Fibroblast of the aortic adventitia (primary cell): ENCODE data around the gene HYAL3. TPM values are rescaled to one million over a fixed set of nuclear protein-coding genes. Genes with fewer than 3 reads are reported as not detected.

ENCODE experiments used
- DNase-seq: peaks from one replicate; pipeline ENCODE4 v3.0.0-alpha.2; 2010; ENCODE audit warnings: low read depth
- H3K4me3 ChIP-seq: 2 replicates; pipeline ENCODE4 v1.5.1; 2011; ENCODE audit warnings: low read depth, mild to moderate bottlenecking, control low read depth, low read length, moderate library complexity
- CTCF ChIP-seq: IDR thresholded peaks from 2 replicates; pipeline ENCODE4 v1.5.1; 2011; ENCODE audit warnings: mild to moderate bottlenecking, low read length, control low read depth, inconsistent platforms; ENCODE audit not compliant: insufficient read depth
- total RNA-seq: library from RNA; depleted of rRNA; stranded (reverse); fragments of >200 nt; gene quantifications from 2 replicates; pipeline ENCODE4 v1.2.3, GENCODE V29; 2012; ENCODE audit warnings: low replicate concordance

HYAL3 gene
- total RNA-seq, 1 donor = 3.1 TPM

- DNase-seq = no peak
- TF ChIP-seq CTCF = no peak
- H3K4me3 ChIP-seq = no peak overlapping the region
These were observed 24.5 kb upstream of the HYAL3 start for GRCh38 chr3:50323614-50324199.

- TF ChIP-seq CTCF = no peak
- H3K4me3 ChIP-seq = no peak overlapping the region
- DNase-seq = no peak
These were observed 23.9 kb upstream of the HYAL3 start for GRCh38 chr3:50323092-50323600.

DNA sequence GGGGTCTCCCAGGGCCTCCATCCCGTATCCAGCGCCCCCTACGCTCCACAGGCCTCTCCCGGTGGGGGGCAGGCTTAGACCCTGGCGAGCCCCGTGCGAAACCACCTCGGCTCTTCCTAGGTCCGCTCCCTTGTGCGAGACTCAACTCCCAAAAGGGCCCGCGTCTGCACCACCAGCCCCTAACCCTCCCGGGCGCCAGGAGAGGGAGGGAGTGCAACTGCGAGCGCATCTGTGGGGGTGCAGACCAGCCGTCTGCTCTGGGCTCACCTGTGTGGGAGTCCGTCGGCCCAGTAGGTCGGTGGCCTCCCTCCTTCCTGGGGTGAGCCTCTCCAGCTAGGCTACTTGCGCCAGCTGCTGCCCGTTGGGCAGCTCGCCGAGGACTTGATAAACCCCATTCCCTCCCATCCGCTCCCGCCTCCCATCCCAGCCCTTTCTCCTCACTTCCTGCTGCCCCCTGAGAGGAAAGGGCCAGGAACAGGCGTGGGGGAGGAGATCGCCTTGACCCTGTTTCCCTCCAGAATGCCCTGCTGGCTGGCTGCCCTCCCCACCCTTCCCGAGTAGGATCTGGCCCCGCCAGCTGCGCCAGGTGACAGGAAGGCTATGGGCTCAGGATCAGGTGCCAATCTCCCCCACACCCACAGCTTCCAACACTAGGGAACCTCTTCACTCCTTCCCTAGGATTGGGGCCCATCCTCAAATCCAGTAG is 23.3 kb upstream of the HYAL3 start, which contains the start of gene HYAL2:
HYAL2 (minus strand) TSS at position 360 of the 706 bp plus-strand sequence. CDS start 2,256 bp downstream, outside the sequence.
- peak within 1 kb of the TSS; percentile 84 for H3K4me3 ChIP-seq
- TF ChIP-seq CTCF = no peak
- no peak for DNase-seq

GRCh38 chr3:50322115-50322385 is 22.8 kb upstream of the HYAL3 start:
- H3K4me3 ChIP-seq = peak overlapping the region; percentile 84
- TF ChIP-seq CTCF = no peak
- DNase-seq = no peak

DNA sequence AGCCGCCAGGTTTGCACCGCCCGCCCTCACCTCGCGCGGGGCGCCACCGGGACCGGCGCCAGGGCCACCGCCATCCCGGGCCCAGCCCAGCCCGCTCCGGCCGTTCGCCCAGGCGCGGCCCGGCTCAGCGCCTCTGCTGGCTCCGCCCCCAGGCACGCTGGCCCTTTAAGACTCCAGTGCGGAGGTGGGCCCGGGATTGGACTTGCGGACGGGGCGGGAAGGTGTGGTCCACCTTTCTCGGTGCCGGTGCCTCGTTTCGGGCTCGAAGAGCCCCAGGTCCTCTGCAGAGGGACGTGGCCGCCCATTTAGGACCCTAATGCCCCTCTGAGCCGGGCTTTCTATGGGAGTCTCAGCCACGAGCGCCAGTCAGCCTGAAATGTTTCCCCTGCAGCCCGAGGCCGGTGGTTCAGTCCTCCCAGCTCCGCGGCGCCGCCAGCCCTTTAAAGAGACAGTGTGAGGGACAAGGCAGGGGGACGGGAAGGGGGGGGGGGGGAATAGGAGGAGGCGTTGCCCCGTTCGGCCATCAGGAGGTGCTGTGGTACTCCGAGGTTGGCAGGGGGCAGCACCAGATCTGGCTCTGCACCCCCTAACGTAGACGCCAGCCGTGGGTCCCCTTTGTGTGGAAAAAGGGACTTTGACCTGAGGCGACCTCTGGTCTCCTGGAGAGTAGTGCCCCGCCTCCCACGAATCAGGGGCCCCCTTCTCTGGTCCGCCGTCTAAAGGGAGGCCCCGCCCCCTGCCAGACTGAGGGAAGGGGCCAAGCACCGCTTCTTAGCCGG is 22.3 kb upstream of the HYAL3 start:
- H3K4me3 ChIP-seq = peak overlapping the region; percentile 84
- DNase-seq = peak; percentile 84
- TF ChIP-seq CTCF = peak; percentile 43

DNA sequence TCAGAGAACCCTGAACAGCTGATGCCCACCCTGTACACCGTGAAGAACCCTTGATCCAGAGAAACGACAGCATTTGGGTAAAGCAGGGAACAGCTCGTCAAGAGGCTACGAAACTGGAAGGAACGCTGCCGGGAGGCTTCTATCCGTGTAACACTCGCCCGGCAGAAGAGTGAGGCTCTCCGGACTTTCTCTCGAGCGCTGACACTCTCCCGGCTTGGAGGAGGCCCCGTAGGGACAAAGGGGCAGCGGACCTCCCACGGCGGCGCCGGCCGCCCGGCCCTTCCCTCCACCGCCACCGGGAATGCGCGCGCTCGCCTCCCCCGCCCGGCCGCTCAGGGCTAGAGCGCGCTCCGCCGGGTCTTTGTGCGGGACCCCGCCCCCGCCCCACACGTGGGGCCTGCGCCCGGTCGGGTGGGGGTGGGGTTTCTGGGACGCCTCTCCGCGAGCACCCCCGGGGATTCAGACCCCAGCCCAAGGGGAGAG is 21.7 kb upstream of the HYAL3 start:
- peak; percentile 48 for DNase-seq
- TF ChIP-seq CTCF = no peak

More for the DNA sequence above, 21.7 kb upstream of the HYAL3 start:
- H3K4me3 ChIP-seq = peak overlapping the region; percentile 84
